Panc1 (cell line): Measurements from ENCODE around the gene ADAM10.

Experiments used
- POLR2AphosphoS5 ChIP-seq: IDR thresholded peaks from 2 replicates; pipeline ENCODE4 v1.6.1; 2012; ENCODE audit warnings: mild to moderate bottlenecking, low read depth, low read length, moderate library complexity
- SIN3A ChIP-seq: IDR thresholded peaks from 2 replicates; pipeline ENCODE4 v1.6.1; 2012; ENCODE audit warnings: low read depth, mild to moderate bottlenecking, low read length, moderate library complexity, borderline replicate concordance; ENCODE audit not compliant: insufficient read depth
- TF ChIP-seq, protein P1 (sequence below): fragments of 450-650 bp; IDR thresholded peaks from 2 replicates; pipeline ENCODE4 v1.5.1; 2017; ENCODE audit warnings: mild to moderate bottlenecking

DNA sequence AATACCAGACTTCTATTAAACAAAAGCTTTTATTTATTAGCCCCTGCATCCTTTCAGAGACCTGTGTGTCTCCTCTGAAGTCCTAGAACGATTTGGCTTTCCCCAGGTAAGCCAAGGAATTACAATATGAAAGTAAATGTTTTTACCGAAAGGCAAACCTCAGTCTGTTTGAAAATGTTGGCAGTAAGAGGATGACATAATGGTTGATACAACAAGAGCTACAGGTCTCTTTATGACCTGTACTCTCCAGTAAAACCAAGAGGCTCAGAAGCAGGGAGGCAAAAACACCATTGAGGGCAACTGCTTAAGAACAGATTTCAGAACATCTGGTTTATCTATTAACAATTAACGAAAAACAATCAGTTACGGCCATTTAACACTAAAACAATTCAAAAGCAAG, 107.8 kb downstream of the ADAM10 start:
- TF ChIP-seq, protein P1, sequence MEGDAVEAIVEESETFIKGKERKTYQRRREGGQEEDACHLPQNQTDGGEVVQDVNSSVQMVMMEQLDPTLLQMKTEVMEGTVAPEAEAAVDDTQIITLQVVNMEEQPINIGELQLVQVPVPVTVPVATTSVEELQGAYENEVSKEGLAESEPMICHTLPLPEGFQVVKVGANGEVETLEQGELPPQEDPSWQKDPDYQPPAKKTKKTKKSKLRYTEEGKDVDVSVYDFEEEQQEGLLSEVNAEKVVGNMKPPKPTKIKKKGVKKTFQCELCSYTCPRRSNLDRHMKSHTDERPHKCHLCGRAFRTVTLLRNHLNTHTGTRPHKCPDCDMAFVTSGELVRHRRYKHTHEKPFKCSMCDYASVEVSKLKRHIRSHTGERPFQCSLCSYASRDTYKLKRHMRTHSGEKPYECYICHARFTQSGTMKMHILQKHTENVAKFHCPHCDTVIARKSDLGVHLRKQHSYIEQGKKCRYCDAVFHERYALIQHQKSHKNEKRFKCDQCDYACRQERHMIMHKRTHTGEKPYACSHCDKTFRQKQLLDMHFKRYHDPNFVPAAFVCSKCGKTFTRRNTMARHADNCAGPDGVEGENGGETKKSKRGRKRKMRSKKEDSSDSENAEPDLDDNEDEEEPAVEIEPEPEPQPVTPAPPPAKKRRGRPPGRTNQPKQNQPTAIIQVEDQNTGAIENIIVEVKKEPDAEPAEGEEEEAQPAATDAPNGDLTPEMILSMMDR, result no peak
- TF ChIP-seq POLR2AphosphoS5 (no peak), SIN3A (no peak)
